ENCODE data around the gene HLA-A.
"Not testable (repeated sequence)": the region's sequence is repeated elsewhere in the genome, so short reads cannot be mapped to it uniquely, and the experiment has no call there.

Gene HLA-A

GRCh38 chr6:29980013-29980412 lies 37.7 kb downstream of the HLA-A start:
- not testable (repeated sequence) for H3K9ac ChIP-seq (ENCODE audit: low read length in 5 of 5); H3K9me3 ChIP-seq (ENCODE audit: control insufficient read depth in 5 of 5, low read length in 5 of 5); H3K27ac ChIP-seq (ENCODE audit: low read depth, low read length); H3K36me3 ChIP-seq (ENCODE audit: control insufficient read depth in 5 of 5, insufficient read depth in 5 of 5, low read length in 5 of 5); H3K27me3 ChIP-seq (ENCODE audit: control insufficient read depth in 5 of 5, insufficient read depth in 4 of 5, low read length in 5 of 5); H3K4me3 ChIP-seq (ENCODE audit: low read depth in 1 of 5, low read length in 5 of 5)
- peaks cover 2 to 27% (median 20%) of the 10 kb centered on the region in 5 donors for H3K4me1 ChIP-seq (ENCODE audit: control insufficient read depth in 5 of 5, insufficient read depth in 5 of 5, low read length in 5 of 5)

- no peaks in the 10 kb centered on the region for H3K9me3 ChIP-seq (ENCODE audit: control insufficient read depth in 5 of 5, low read length in 5 of 5)
- no peak overlapping the region for H3K27ac ChIP-seq (ENCODE audit: low read depth, low read length)
- peaks cover 2 to 22% (median 15%) of the 10 kb centered on the region in 5 donors for H3K4me1 ChIP-seq (ENCODE audit: control insufficient read depth in 5 of 5, insufficient read depth in 5 of 5, low read length in 5 of 5)
- no peaks in the 10 kb centered on the region for H3K36me3 ChIP-seq (ENCODE audit: control insufficient read depth in 5 of 5, insufficient read depth in 5 of 5, low read length in 5 of 5)
- peak overlapping the region in 1 of 5 donors; percentile 17 for H3K4me3 ChIP-seq (ENCODE audit: low read depth in 1 of 5, low read length in 5 of 5)
- H3K9ac ChIP-seq (ENCODE audit: low read length in 5 of 5) = no peak overlapping the region
- no peaks in the 10 kb centered on the region for H3K27me3 ChIP-seq (ENCODE audit: control insufficient read depth in 5 of 5, insufficient read depth in 4 of 5, low read length in 5 of 5)
Observed at GRCh38 chr6:29980511-29980910, 38.2 kb downstream of the HLA-A start.

GRCh38 chr6:29981211-29981812 lies 39.0 kb downstream of the HLA-A start:
- Histone ChIP-seq H3K4me3 (ENCODE audit: low read depth in 1 of 5, low read length in 5 of 5) (no peak overlapping the region), H3K27me3 (ENCODE audit: control insufficient read depth in 5 of 5, insufficient read depth in 4 of 5, low read length in 5 of 5) (no peaks in the 10 kb centered on the region), H3K9me3 (ENCODE audit: control insufficient read depth in 5 of 5, low read length in 5 of 5) (no peaks in the 10 kb centered on the region), H3K36me3 (ENCODE audit: control insufficient read depth in 5 of 5, insufficient read depth in 5 of 5, low read length in 5 of 5) (no peaks in the 10 kb centered on the region), H3K4me1 (ENCODE audit: control insufficient read depth in 5 of 5, insufficient read depth in 5 of 5, low read length in 5 of 5) (peaks cover 0 to 14% (median 7%) of the 10 kb centered on the region in 5 donors), H3K9ac (ENCODE audit: low read length in 5 of 5) (no peak overlapping the region), H3K27ac (ENCODE audit: low read depth, low read length) (no peak overlapping the region)

GRCh38 chr6:29982097-29982496 lies 39.8 kb downstream of the HLA-A start:
- Histone ChIP-seq H3K36me3 (ENCODE audit: control insufficient read depth in 5 of 5, insufficient read depth in 5 of 5, low read length in 5 of 5) (no peaks in the 10 kb centered on the region), H3K4me3 (ENCODE audit: low read depth in 1 of 5, low read length in 5 of 5) (no peak overlapping the region), H3K27me3 (ENCODE audit: control insufficient read depth in 5 of 5, insufficient read depth in 4 of 5, low read length in 5 of 5) (no peaks in the 10 kb centered on the region)

DNA sequence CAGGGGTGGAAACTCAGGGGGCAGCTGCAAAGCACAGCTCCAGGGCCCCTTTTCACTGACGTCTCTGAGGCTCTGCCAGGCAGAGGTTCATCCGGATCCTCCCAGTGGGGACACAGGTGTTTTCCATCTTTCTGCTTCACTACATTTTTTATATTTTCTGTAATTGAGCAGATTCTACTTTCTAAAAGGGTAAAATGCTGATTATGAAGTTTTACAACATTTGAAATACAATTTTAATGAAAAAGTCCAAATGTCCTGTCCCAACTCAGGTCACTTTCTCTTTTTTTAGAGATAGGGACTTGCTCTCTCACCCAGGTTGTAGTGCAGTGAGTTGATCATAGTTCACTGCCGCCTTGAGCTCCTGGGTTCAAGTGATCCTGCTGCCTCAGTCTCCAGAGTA lies 41.9 kb downstream of the HLA-A start:
- Histone ChIP-seq H3K4me3 (ENCODE audit: low read depth in 1 of 5, low read length in 5 of 5) (no peak overlapping the region), H3K27ac (ENCODE audit: low read depth, low read length) (no peak overlapping the region), H3K27me3 (ENCODE audit: control insufficient read depth in 5 of 5, insufficient read depth in 4 of 5, low read length in 5 of 5) (no peaks in the 10 kb centered on the region), H3K9ac (ENCODE audit: low read length in 5 of 5) (no peak overlapping the region), H3K36me3 (ENCODE audit: control insufficient read depth in 5 of 5, insufficient read depth in 5 of 5, low read length in 5 of 5) (no peaks in the 10 kb centered on the region), H3K9me3 (ENCODE audit: control insufficient read depth in 5 of 5, low read length in 5 of 5) (no peaks in the 10 kb centered on the region), H3K4me1 (ENCODE audit: control insufficient read depth in 5 of 5, insufficient read depth in 5 of 5, low read length in 5 of 5) (peaks cover 0 to 6% (median 0%) of the 10 kb centered on the region in 5 donors)

More at GRCh38 chr6:29982097-29982496, 39.8 kb downstream of the HLA-A start:
- Histone ChIP-seq H3K9ac (ENCODE audit: low read length in 5 of 5) (no peak overlapping the region), H3K27ac (ENCODE audit: low read depth, low read length) (no peak overlapping the region), H3K9me3 (ENCODE audit: control insufficient read depth in 5 of 5, low read length in 5 of 5) (no peaks in the 10 kb centered on the region), H3K4me1 (ENCODE audit: control insufficient read depth in 5 of 5, insufficient read depth in 5 of 5, low read length in 5 of 5) (peaks cover 0 to 10% (median 5%) of the 10 kb centered on the region in 5 donors)

DNA sequence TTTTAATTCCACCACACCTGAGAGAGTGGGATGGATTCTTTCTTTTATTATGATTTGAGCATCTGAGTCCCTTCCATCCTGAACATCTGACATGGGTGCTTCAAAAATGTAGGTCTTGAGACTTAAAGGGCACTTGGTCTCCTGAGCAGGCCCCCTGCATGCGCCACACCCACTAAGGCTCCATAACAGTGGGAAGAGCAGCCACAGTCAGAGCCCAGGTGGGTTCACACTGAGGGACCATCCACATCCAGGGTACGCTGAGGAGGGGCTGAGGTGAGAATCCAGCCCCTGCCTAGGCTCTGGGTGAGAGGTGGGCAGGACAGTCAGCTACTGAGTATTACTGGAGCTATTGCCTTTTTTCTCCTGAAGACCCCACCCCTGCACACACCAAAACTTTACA lies 42.7 kb downstream of the HLA-A start:
- Histone ChIP-seq H3K36me3 (ENCODE audit: control insufficient read depth in 5 of 5, insufficient read depth in 5 of 5, low read length in 5 of 5) (no peaks in the 10 kb centered on the region), H3K9me3 (ENCODE audit: control insufficient read depth in 5 of 5, low read length in 5 of 5) (no peaks in the 10 kb centered on the region), H3K27ac (ENCODE audit: low read depth, low read length) (no peak overlapping the region), H3K4me1 (ENCODE audit: control insufficient read depth in 5 of 5, insufficient read depth in 5 of 5, low read length in 5 of 5) (peaks cover 0 to 6% (median 0%) of the 10 kb centered on the region in 5 donors), H3K4me3 (ENCODE audit: low read depth in 1 of 5, low read length in 5 of 5) (no peak overlapping the region), H3K27me3 (ENCODE audit: control insufficient read depth in 5 of 5, insufficient read depth in 4 of 5, low read length in 5 of 5) (no peaks in the 10 kb centered on the region), H3K9ac (ENCODE audit: low read length in 5 of 5) (no peak overlapping the region)

- no peaks in the 10 kb centered on the region for H3K9me3 ChIP-seq (ENCODE audit: control insufficient read depth in 5 of 5, low read length in 5 of 5)
- H3K4me1 ChIP-seq (ENCODE audit: control insufficient read depth in 5 of 5, insufficient read depth in 5 of 5, low read length in 5 of 5) = no peaks in the 10 kb centered on the region
- H3K27me3 ChIP-seq (ENCODE audit: control insufficient read depth in 5 of 5, insufficient read depth in 4 of 5, low read length in 5 of 5) = no peaks in the 10 kb centered on the region
- H3K9ac ChIP-seq (ENCODE audit: low read length in 5 of 5) = no peak overlapping the region
- H3K27ac ChIP-seq (ENCODE audit: low read depth, low read length) = no peak overlapping the region
- H3K36me3 ChIP-seq (ENCODE audit: control insufficient read depth in 5 of 5, insufficient read depth in 5 of 5, low read length in 5 of 5) = no peaks in the 10 kb centered on the region
- no peak overlapping the region for H3K4me3 ChIP-seq (ENCODE audit: low read depth in 1 of 5, low read length in 5 of 5)
Observed at GRCh38 chr6:29986179-29986781, 43.9 kb downstream of the HLA-A start.

DNA sequence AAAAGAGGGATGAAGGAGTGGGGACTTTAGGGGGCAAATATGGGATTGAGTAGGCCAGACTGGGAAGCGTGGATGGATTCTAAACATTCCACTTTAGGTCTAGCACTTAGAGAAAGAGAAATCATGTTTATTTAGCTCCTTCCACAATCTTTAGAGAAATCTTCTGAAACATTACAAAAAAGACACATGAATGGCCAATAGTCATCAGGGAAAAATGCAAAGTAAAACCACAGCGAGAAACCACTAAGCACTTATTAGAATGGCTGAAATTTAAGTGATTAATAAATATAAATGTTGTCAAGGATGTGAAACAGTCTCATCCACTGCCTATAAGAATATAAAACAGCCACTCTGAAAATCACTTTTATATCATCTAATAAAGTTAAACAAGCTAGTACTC lies 46.9 kb downstream of the HLA-A start:
- Histone ChIP-seq H3K27me3 (ENCODE audit: control insufficient read depth in 5 of 5, insufficient read depth in 4 of 5, low read length in 5 of 5) (no peaks in the 10 kb centered on the region), H3K27ac (ENCODE audit: low read depth, low read length) (no peak overlapping the region), H3K9me3 (ENCODE audit: control insufficient read depth in 5 of 5, low read length in 5 of 5) (no peaks in the 10 kb centered on the region), H3K4me3 (ENCODE audit: low read depth in 1 of 5, low read length in 5 of 5) (no peak overlapping the region), H3K4me1 (ENCODE audit: control insufficient read depth in 5 of 5, insufficient read depth in 5 of 5, low read length in 5 of 5) (no peaks in the 10 kb centered on the region), H3K36me3 (ENCODE audit: control insufficient read depth in 5 of 5, insufficient read depth in 5 of 5, low read length in 5 of 5) (no peaks in the 10 kb centered on the region), H3K9ac (ENCODE audit: low read length in 5 of 5) (no peak overlapping the region)

GRCh38 chr6:29990931-29991330 lies 48.6 kb downstream of the HLA-A start:
- H3K4me1 ChIP-seq (ENCODE audit: control insufficient read depth in 5 of 5, insufficient read depth in 5 of 5, low read length in 5 of 5) = no peaks in the 10 kb centered on the region
- H3K27me3 ChIP-seq (ENCODE audit: control insufficient read depth in 5 of 5, insufficient read depth in 4 of 5, low read length in 5 of 5) = no peaks in the 10 kb centered on the region
- no peak overlapping the region for H3K27ac ChIP-seq (ENCODE audit: low read depth, low read length)
- H3K9ac ChIP-seq (ENCODE audit: low read length in 5 of 5) = no peak overlapping the region
- no peaks in the 10 kb centered on the region for H3K9me3 ChIP-seq (ENCODE audit: control insufficient read depth in 5 of 5, low read length in 5 of 5)
- no peaks in the 10 kb centered on the region for H3K36me3 ChIP-seq (ENCODE audit: control insufficient read depth in 5 of 5, insufficient read depth in 5 of 5, low read length in 5 of 5)
- no peak overlapping the region for H3K4me3 ChIP-seq (ENCODE audit: low read depth in 1 of 5, low read length in 5 of 5)

- Histone ChIP-seq H3K9ac (ENCODE audit: low read length in 5 of 5) (no peak overlapping the region), H3K27me3 (ENCODE audit: control insufficient read depth in 5 of 5, insufficient read depth in 4 of 5, low read length in 5 of 5) (no peaks in the 10 kb centered on the region), H3K27ac (ENCODE audit: low read depth, low read length) (no peak overlapping the region), H3K9me3 (ENCODE audit: control insufficient read depth in 5 of 5, low read length in 5 of 5) (no peaks in the 10 kb centered on the region), H3K4me1 (ENCODE audit: control insufficient read depth in 5 of 5, insufficient read depth in 5 of 5, low read length in 5 of 5) (no peaks in the 10 kb centered on the region), H3K4me3 (ENCODE audit: low read depth in 1 of 5, low read length in 5 of 5) (no peak overlapping the region), H3K36me3 (ENCODE audit: control insufficient read depth in 5 of 5, insufficient read depth in 5 of 5, low read length in 5 of 5) (no peaks in the 10 kb centered on the region)
Observed at GRCh38 chr6:29992807-29993206, 50.5 kb downstream of the HLA-A start.

All from subcutaneous abdominal adipose tissue (tissue), 5 donors.